ENCODE measurements around the gene PRKCA.

DNA sequence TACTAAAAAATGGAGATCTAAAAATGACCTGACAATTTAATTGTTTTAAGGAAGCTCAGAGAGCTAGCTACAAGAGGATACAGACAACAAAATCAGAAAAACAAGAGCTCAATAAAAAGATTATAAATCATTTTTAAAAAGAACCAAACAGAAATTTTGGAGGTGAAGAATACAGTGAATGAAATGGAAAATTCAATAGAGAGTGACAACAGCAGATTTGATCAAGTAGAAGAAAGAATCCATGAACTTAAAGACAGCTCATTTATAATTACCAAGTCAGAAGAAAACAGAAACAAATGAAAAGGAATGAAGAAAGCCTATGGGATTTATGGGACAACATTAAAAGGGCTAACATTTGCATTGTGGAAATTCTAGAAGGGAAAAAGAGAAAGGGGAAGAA, 395.9 kb downstream of the PRKCA start:
- TF ChIP-seq ZNF382 (CRISPR knock-in tag; IDR thresholded peaks at IDR 0.05; ENCODE audit: borderline replicate concordance) (no peak), ZNF253 (CRISPR knock-in tag; IDR thresholded peaks at IDR 0.05; ENCODE audit: borderline replicate concordance) (no peak), ZNF75D (CRISPR knock-in tag; IDR thresholded peaks at IDR 0.05; ENCODE audit: borderline replicate concordance) (no peak), ZNF672 (CRISPR knock-in tag; IDR thresholded peaks at IDR 0.05) (no peak), CTCF (CRISPR knock-in tag; IDR thresholded peaks at IDR 0.05) (no peak), ZNF335 (CRISPR knock-in tag; IDR thresholded peaks at IDR 0.05) (no peak), ZNF3 (CRISPR knock-in tag; IDR thresholded peaks at IDR 0.05) (no peak), ZNF496 (CRISPR knock-in tag; IDR thresholded peaks at IDR 0.05; ENCODE audit: insufficient replicate concordance) (no peak), POLR2AphosphoS5 (IDR thresholded peaks at IDR 0.05; ENCODE audit: low read depth, low read length) (no peak)
- TF ChIP-seq, protein P1, sequence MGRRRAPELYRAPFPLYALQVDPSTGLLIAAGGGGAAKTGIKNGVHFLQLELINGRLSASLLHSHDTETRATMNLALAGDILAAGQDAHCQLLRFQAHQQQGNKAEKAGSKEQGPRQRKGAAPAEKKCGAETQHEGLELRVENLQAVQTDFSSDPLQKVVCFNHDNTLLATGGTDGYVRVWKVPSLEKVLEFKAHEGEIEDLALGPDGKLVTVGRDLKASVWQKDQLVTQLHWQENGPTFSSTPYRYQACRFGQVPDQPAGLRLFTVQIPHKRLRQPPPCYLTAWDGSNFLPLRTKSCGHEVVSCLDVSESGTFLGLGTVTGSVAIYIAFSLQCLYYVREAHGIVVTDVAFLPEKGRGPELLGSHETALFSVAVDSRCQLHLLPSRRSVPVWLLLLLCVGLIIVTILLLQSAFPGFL (CRISPR knock-in tag; IDR thresholded peaks at IDR 0.05) = no peak

Measured in HepG2 (cell line).